Dermis microvascular lymphatic vessel endothelial cell (primary cell): ENCODE measurements around the gene MAT1A. TPM values are rescaled to one million over a fixed set of nuclear protein-coding genes. Genes with fewer than 3 reads are reported as not detected.
"Not testable (repeated sequence)": the region's sequence is repeated elsewhere in the genome, so short reads cannot be mapped to it uniquely, and the experiment has no call there.

Source experiments
- DNase-seq, 2 donors: peaks; one replicate each; pipeline versions ENCODE4 v3.0.0 to v3.0.0-alpha.2; 2010; ENCODE audit warnings: low read depth in 2 of 2
- total RNA-seq: library from RNA; depleted of rRNA; stranded (reverse); fragments of >200 nt; gene quantifications from 2 replicates; pipeline ENCODE4 v1.2.1, GENCODE V29; 2014

MAT1A gene
- total RNA-seq, result not detected in 2 replicates

GRCh38 chr10:80289451-80290287 is at the start of gene MAT1A:
Gene MAT1A, minus strand, starts transcription at chr10:80289658. Its CDS starts 235 bp downstream, at chr10:80289423.
- DNase-seq, result no peak

DNA sequence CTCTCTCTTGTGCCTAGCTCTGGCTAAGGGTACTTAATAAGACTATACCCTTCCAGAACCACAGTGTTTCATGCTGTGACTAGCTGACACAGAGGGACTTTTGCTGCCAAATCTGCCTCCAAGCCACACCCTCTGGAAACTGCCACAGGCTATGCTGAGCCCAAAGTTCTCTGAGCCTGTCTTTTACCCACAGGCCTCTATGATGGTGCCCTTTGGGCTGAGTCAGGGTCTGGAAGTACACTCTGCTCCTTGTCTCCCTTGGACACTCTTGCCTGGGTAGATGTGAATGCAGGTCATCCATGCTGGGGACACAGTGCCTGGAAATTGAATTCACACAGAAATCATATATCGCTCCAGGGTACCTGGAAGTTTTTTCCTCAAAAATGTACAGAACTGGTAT is 44.5 kb upstream of the MAT1A start:
- DNase-seq, result no peak

DNA sequence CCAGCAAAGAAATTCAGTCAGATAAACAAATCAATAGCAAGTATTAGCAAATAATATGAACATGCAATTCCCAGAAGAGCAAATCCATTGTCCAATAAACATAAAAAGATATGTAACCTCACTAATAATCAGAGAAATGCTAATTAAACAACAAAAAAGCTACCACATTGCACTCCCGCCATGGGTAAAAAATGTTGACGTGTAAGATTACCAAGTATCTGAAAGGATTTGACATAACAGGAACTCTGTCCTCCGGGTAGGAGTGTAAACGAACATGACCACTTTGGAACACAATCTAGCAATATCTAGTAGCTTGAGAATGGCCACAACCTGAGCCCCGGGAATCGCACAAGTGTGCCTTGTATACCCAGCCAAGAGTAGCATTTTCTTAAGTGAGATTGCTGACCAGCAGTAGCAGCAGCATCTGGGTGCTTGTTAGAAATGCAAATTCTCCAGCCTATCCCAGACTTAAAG is 35.5 kb upstream of the MAT1A start:
- no peak for DNase-seq

- peak; percentile 18 to 28 for DNase-seq
Measured at GRCh38 chr10:80324086-80324485, 34.6 kb upstream of the MAT1A start.

DNA sequence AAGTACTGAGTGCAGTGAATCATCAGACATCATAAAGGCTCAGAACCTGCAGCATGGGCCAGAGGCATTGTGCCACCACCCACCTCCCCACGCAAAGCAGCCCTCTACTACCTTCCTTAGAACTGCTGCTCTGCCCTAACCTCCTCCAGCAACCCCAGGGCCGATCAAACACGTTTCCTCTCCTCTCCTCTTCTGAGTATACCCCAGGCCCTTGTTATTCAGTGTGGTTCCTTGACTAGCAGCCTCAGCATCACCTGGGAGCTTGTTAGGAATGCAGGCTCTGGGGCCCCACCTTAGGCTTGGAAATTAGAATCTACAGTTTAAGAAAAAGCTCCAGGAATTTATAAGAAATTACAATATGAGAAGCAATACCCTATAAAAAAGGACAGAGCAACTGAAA is 33.9 kb upstream of the MAT1A start:
- DNase-seq, result no peak

GRCh38 chr10:80322711-80323110 is 33.3 kb upstream of the MAT1A start:
- DNase-seq, result no peak

DNA sequence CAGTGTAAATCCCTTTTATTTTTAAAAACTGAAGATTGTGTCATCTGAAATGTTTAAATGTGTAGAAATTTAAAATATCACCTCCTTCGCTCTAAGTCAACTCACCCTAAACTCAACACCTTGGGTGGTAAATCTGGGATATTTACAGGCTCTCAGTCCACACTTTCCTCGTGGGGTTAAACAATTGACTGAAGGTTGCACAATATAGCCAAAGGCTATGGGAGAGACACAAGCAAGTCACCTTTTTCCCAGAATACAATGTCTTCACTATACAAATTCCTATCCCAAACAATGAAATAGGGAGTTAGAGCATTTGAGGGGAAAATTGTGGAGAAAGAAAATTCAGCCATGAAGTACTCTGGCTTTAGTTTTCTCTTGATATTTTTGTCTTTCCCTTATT is 32.7 kb upstream of the MAT1A start:
- no peak for DNase-seq

DNA sequence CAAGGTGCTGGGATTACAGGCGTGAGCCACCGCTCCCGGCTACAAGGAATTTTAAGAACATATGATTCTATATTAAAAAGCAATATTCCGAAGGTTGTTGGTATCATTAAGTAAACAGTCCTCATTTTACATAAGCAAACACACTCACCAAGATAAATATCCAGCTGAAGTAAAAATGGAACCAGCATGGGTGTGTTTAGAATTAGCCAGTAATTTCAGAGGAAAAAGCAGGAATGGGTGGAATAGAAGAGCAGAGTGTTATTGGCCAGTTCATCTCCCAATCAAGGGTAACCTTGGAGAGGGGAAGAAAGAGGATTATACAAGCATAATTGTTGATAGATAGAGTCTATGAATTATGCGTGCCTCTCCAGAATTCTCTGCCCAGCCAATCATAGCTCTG is 31.7 kb upstream of the MAT1A start:
- DNase-seq, result no peak

DNA sequence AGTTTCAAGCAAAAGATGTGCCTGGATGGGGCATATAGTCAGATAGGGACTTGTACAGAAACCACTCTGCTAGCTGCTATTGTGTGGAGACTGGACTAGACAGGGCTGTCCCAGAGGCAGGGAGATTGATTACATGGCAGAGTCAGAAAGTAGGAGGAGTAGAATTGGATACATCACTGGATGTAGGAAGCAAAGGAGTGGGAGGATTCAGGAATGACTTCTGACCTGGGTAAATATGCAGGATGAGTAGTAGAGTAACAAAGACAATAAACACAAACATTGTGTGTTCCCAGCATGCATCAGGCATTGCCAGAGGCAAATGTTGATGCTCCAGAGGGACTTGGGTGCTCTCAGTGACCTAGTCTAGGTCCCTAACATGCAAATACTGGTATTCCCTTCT is 30.9 kb upstream of the MAT1A start:
- DNase-seq, result no peak

- no peak for DNase-seq
Measured at GRCh38 chr10:80319725-80320290, 30.4 kb upstream of the MAT1A start.

DNA sequence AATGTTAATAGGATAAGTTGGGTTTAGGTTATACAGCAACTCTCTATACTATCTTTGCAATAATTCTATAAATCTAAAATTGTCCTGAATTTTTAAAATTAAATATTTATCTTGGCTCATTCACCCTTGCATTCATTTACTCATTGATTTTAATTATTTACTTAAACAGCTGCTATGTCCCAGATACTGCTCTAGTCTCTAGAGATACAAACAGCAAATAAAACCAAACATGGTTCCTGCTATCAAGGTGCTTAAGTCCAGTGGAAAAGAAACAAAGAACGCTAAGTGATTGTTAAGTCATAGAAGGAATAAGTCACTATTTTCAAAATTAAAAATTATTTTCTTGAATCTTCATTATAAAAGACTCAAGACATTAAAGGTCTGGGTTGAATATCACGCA is 29.9 kb upstream of the MAT1A start:
- DNase-seq, result no peak

DNA sequence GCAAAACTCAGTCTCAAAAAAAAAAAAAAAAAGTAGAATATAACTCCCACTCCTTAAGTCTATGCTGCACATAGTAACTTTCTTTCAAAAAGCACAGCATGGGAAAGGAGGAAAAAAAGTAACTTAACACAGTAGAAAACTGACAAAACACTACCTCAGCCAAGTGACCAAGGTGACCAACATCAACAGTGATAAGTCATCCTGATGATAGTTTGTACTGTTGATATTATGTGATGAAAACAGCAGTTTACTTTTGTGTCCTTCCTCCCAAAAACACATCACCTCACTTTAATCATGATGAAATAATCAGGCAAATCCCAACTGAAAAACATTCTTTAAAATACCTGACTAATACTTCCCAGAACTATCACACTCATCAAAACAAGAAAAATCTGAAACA is 29.3 kb upstream of the MAT1A start:
- DNase-seq, result no peak

- DNase-seq, result no peak
Measured at GRCh38 chr10:80315391-80315790, 25.9 kb upstream of the MAT1A start.

DNA sequence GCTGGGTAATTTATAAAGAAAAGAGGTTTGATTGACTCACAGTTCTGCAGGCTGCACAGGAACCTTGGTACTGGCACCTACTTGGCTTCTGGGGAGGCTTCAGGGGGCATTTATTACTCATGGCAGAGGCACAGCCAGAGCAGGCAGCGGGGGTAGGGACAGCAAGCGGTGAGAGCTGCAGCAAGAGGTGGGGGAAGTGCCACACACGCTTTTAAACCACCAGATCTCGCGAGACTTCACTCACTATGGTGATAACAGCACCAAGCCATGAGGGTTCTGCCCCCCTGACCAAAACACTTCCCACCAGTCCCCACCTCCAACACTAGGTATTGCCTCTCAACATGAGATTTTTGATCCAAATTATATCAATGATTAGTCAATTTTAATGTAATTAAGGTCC is 24.1 kb upstream of the MAT1A start:
- no peak for DNase-seq

GRCh38 chr10:80305989-80306388 is 16.5 kb upstream of the MAT1A start:
- not testable (repeated sequence) for DNase-seq

DNA sequence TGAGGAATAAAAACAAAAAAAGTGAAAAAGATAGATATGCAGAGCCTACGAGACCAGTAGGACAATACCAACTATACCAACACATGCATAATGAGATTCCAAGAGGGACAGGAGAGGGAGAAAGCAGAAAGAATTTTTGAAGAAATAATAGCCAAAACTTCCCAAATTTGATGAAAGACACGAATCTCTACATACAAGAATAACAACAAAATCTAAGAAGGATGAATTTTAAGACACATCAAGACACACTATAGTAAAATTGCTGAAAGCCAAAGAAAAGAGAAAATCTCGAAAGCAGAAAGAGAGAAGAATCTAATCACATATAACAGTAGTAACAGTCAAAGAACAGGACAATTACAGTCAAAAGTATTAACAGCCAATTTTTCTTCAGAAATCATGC is 7.5 kb upstream of the MAT1A start:
- no peak for DNase-seq

- DNase-seq, result no peak
Measured at GRCh38 chr10:80292607-80293239, 3.3 kb upstream of the MAT1A start.

GRCh38 chr10:80290474-80291220 is 1.2 kb upstream of the MAT1A start:
- DNase-seq, result no peak

GRCh38 chr10:80288849-80289248 is 609 bp downstream of the MAT1A start:
- DNase-seq, result no peak

DNA sequence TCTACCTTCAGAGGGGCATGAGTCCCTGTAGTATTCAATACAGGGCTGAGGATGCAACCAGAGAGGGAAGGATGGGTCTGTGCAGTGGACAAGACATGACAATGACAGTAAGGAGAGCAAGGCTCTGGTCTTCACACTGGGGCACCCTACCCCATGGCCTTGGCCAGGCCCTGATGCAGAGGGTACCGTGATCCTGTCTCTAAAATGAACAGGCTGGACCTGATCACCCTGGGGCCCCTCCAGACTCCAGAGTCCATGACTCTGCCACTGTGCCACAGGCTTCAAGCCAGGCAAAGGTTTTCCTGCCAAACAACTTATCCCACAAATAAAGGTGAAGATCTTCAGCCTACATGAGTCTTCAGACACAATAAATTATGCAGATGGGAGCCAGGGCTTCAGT is 4.9 kb downstream of the MAT1A start:
- no peak for DNase-seq

DNA sequence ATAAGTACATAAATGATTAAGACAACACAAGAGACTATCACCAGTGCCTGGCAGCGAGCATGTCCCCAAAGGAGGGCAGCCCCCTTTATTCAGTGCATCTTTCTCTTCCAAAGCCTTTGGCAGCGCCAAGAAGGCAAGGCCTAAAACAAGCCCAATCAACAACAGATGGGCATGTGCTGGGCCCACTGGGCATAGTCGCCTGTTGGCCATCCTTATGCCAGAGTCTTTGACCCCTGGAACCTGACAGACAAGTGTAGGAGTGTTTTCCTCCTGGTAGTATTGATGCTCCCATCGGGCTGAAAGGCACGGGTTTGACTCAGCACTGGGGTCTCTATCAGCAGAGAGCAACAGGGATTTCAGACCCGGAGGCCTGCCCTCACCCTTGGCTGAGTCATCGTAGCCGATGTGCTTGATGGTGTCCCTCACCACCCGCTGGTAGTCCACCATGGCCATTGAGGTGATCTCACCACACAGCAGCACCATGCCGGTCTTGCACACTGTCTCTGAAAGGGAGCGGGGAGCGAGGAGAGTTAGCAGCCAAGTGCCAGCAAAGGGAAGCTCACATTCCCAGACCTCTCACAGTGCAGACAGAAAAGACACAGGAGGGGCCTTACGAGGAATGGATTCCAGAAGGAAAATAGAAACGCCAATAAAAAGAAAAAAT is 5.8 kb downstream of the MAT1A start:
- DNase-seq, result no peak
